Panc1 (cell line): ENCODE results near the gene F5.

Experiments used
- CTCF ChIP-seq: fragments of 450-650 bp; IDR thresholded peaks from 2 replicates; pipeline ENCODE4 v1.5.1; 2017; ENCODE audit warnings: mild to moderate bottlenecking
- POLR2AphosphoS5 ChIP-seq: IDR thresholded peaks from 2 replicates; pipeline ENCODE4 v1.6.1; 2012; ENCODE audit warnings: mild to moderate bottlenecking, low read depth, low read length, moderate library complexity
- TF ChIP-seq, protein P1 (sequence below), 2 experiments: IDR thresholded peaks; 2 replicates each; pipeline ENCODE4 v1.6.1; 2011 to 2012; ENCODE audit warnings: low read depth in 2 of 2, control low read depth in 1 of 2, low read length in 1 of 2, mild to moderate bottlenecking in 1 of 2, moderate library complexity in 1 of 2; ENCODE audit not compliant: insufficient read depth in 1 of 2

GRCh38 chr1:169576935-169577331 lies 9.3 kb downstream of the F5 start:
- no peak for TF ChIP-seq CTCF
- TF ChIP-seq, protein P1, sequence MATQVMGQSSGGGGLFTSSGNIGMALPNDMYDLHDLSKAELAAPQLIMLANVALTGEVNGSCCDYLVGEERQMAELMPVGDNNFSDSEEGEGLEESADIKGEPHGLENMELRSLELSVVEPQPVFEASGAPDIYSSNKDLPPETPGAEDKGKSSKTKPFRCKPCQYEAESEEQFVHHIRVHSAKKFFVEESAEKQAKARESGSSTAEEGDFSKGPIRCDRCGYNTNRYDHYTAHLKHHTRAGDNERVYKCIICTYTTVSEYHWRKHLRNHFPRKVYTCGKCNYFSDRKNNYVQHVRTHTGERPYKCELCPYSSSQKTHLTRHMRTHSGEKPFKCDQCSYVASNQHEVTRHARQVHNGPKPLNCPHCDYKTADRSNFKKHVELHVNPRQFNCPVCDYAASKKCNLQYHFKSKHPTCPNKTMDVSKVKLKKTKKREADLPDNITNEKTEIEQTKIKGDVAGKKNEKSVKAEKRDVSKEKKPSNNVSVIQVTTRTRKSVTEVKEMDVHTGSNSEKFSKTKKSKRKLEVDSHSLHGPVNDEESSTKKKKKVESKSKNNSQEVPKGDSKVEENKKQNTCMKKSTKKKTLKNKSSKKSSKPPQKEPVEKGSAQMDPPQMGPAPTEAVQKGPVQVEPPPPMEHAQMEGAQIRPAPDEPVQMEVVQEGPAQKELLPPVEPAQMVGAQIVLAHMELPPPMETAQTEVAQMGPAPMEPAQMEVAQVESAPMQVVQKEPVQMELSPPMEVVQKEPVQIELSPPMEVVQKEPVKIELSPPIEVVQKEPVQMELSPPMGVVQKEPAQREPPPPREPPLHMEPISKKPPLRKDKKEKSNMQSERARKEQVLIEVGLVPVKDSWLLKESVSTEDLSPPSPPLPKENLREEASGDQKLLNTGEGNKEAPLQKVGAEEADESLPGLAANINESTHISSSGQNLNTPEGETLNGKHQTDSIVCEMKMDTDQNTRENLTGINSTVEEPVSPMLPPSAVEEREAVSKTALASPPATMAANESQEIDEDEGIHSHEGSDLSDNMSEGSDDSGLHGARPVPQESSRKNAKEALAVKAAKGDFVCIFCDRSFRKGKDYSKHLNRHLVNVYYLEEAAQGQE (IDR thresholded peaks at IDR 0.05; ENCODE audit: insufficient read depth in 1 of 2, low read depth in 2 of 2, low read length in 1 of 2): no peak
- no peak for TF ChIP-seq POLR2AphosphoS5
